ENCODE results near the gene BMP8B.

DNA sequence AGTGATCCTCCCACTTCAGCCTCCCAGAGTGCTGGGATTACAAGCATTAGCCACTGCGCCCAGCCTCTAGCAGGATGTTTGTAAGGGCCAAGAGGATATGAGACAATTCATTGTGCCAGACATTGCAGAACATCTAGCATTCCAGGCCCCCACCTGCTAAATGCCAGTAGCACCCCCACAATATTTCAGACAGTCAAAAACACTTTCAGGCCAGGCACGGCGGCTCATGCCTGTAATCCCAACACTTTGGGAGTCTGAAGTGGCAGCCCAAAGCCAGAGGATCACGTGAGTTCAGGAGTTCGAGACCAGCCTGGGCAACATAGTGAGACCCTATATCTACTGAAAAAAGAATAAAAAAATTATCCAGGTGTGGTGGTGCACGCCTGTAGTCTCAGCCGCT is 37.1 kb downstream of the BMP8B start:
- TF ChIP-seq, protein P1, sequence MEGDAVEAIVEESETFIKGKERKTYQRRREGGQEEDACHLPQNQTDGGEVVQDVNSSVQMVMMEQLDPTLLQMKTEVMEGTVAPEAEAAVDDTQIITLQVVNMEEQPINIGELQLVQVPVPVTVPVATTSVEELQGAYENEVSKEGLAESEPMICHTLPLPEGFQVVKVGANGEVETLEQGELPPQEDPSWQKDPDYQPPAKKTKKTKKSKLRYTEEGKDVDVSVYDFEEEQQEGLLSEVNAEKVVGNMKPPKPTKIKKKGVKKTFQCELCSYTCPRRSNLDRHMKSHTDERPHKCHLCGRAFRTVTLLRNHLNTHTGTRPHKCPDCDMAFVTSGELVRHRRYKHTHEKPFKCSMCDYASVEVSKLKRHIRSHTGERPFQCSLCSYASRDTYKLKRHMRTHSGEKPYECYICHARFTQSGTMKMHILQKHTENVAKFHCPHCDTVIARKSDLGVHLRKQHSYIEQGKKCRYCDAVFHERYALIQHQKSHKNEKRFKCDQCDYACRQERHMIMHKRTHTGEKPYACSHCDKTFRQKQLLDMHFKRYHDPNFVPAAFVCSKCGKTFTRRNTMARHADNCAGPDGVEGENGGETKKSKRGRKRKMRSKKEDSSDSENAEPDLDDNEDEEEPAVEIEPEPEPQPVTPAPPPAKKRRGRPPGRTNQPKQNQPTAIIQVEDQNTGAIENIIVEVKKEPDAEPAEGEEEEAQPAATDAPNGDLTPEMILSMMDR (IDR thresholded peaks at IDR 0.05) = no peak
- no peak for TF ChIP-seq POLR2A (IDR thresholded peaks at IDR 0.05)
